Esophagus muscularis mucosa (tissue), 4 donors: ENCODE results near the gene VWA5B2. TPM values are rescaled to one million over a fixed set of nuclear protein-coding genes. Genes with fewer than 3 reads are reported as not detected.

Experiments used
- DNase-seq: peaks from one replicate; pipeline ENCODE4 v3.0.0-alpha.2; 2017; ENCODE audit errors: extremely low spot score
- H3K27ac ChIP-seq, 4 donors: fragments of 200-600 bp; sonication (generic); replicated peaks in 1 of 4; 1 replicate in 3 of 4; 2 replicates in 1 of 4; pipeline ENCODE4 v1.5.1; 2016 to 2019; ENCODE audit warnings: mild to moderate bottlenecking in 1 of 4
- H3K27me3 ChIP-seq, 4 donors: fragments of 200-600 bp; sonication (generic); one replicate each; pipeline versions ENCODE4 v1.5.1 to v1.6.0; 2016 to 2019
- H3K36me3 ChIP-seq, 4 donors: fragments of 200-600 bp; sonication (generic); one replicate each; pipeline ENCODE4 v1.5.1; 2016 to 2019
- H3K4me1 ChIP-seq, 4 donors: fragments of 200-600 bp; sonication (generic); one replicate each; pipeline ENCODE4 v1.5.1; 2016 to 2019
- H3K4me3 ChIP-seq, 4 donors: fragments of 200-600 bp; sonication (generic); 1 replicate in 2 of 4; 2 replicates in 2 of 4; pipeline ENCODE4 v1.5.1; 2016 to 2019; ENCODE audit warnings: mild to moderate bottlenecking in 4 of 4, moderate library complexity in 1 of 4
- H3K9me3 ChIP-seq, 4 donors: fragments of 200-600 bp; sonication (generic); 1 replicate in 3 of 4; 2 replicates in 1 of 4; pipeline ENCODE4 v1.5.1; 2016 to 2019
- EP300 ChIP-seq: sonication (generic); formaldehyde crosslinking; IDR thresholded peaks from one replicate; pipeline ENCODE4 v1.6.1; 2017; ENCODE audit warnings: antibody characterized with exemption
- POLR2A ChIP-seq: fragments of 450-650 bp; IDR thresholded peaks from one replicate; pipeline ENCODE4 v1.6.1; 2017; ENCODE audit warnings: antibody characterized with exemption, moderate library complexity, mild to moderate bottlenecking, low read depth
- POLR2AphosphoS5 ChIP-seq, 2 donors: sonication (generic); formaldehyde crosslinking; IDR thresholded peaks; one replicate each; pipeline ENCODE4 v1.6.1; 2017; ENCODE audit warnings: antibody characterized with exemption in 2 of 2
- WGBS: methylation state at CpG from one replicate; pipeline ENCODE4 v1.1.5; 2018; 5-methylcytosine and 5-hydroxymethylcytosine counted together
- intact Hi-C: fragments of 100-400 bp; cut with DNase I; formaldehyde crosslinking; loops from one replicate; pipeline ENCODE4 v1.15.1; 2023
- total RNA-seq, 4 donors: library from RNA; depleted of rRNA; stranded (reverse); fragments of >200 nt; gene quantifications; one replicate each; pipeline versions ENCODE4 v1.1.0 to v1.2.1, GENCODE V29; 2016
- TF ChIP-seq, protein P1 (sequence below), 3 experiments: fragments of 200-600 bp in 2 of 3; fragments of 450-650 bp in 1 of 3; sonication (generic) in 2 of 3; IDR thresholded peaks; one replicate each; pipeline ENCODE4 v1.5.1; 2017 to 2019; ENCODE audit warnings: antibody characterized with exemption in 3 of 3, mild to moderate bottlenecking in 2 of 3, moderate library complexity in 1 of 3

The VWA5B2 gene
- total RNA-seq, 4 donors from 2014 or later = 0.17 to 0.33 (median 0.32) TPM; not detected in 1

- Histone ChIP-seq H3K27ac (no peak overlapping the region), H3K36me3 (peaks cover 0 to 2% (median 0%) of the 10 kb centered on the region in 4 donors), H3K4me3 (no peak overlapping the region), H3K9me3 (no peaks in the 10 kb centered on the region), H3K4me1 (peaks cover 4 to 6% (median 5%) of the 10 kb centered on the region in 4 donors), H3K27me3 (peaks cover 0 to 81% (median 5%) of the 10 kb centered on the region in 4 donors)
- TF ChIP-seq, protein P1, sequence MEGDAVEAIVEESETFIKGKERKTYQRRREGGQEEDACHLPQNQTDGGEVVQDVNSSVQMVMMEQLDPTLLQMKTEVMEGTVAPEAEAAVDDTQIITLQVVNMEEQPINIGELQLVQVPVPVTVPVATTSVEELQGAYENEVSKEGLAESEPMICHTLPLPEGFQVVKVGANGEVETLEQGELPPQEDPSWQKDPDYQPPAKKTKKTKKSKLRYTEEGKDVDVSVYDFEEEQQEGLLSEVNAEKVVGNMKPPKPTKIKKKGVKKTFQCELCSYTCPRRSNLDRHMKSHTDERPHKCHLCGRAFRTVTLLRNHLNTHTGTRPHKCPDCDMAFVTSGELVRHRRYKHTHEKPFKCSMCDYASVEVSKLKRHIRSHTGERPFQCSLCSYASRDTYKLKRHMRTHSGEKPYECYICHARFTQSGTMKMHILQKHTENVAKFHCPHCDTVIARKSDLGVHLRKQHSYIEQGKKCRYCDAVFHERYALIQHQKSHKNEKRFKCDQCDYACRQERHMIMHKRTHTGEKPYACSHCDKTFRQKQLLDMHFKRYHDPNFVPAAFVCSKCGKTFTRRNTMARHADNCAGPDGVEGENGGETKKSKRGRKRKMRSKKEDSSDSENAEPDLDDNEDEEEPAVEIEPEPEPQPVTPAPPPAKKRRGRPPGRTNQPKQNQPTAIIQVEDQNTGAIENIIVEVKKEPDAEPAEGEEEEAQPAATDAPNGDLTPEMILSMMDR (IDR thresholded peaks at IDR 0.05) = no peak
- TF ChIP-seq POLR2A (no peak), POLR2AphosphoS5 (IDR thresholded peaks at IDR 0.05) (no peak), EP300 (no peak)
- 92% methylated on average over 2 of the region's 3 CpGs for WGBS
- intact Hi-C loops = no loop called here
- no peak for DNase-seq
These were observed 7.3 kb downstream of the VWA5B2 start for GRCh38 chr3:184236636-184237035.

DNA sequence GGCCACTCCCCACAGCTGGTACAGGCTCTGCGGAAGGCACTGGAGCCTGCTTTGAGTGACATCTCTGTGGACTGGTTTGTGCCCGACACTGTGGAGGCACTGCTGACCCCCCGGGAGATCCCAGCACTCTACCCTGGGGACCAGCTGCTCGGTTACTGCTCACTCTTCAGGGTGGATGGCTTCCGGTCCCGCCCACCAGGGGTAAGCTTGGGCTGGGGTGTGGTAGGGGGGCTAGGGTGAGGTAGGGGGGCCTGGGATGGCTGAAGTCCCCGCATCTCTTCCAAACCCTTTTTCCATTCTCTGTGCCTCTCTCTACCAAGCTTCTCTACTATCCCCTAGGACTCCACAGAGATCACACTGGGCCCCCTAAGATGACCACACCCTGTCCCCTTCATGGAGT, 7.8 kb downstream of the VWA5B2 start:
- H3K4me3 ChIP-seq = no peak overlapping the region
- H3K27me3 ChIP-seq = peaks cover 0 to 77% (median 2%) of the 10 kb centered on the region in 4 donors
- peaks cover 0 to 8% (median 3%) of the 10 kb centered on the region in 4 donors for H3K36me3 ChIP-seq
- H3K4me1 ChIP-seq = peaks cover 6 to 10% (median 9%) of the 10 kb centered on the region in 4 donors
- DNase-seq = no peak
- intact Hi-C loops = no loop called here
- no peaks in the 10 kb centered on the region for H3K9me3 ChIP-seq
- TF ChIP-seq EP300 = no peak
- TF ChIP-seq POLR2AphosphoS5 (IDR thresholded peaks at IDR 0.05) = no peak
- TF ChIP-seq, protein P1 (IDR thresholded peaks at IDR 0.05) = no peak
- no peak for TF ChIP-seq POLR2A
- WGBS = 74% methylated on average over 7 of the region's 7 CpGs
- H3K27ac ChIP-seq = no peak overlapping the region

DNA sequence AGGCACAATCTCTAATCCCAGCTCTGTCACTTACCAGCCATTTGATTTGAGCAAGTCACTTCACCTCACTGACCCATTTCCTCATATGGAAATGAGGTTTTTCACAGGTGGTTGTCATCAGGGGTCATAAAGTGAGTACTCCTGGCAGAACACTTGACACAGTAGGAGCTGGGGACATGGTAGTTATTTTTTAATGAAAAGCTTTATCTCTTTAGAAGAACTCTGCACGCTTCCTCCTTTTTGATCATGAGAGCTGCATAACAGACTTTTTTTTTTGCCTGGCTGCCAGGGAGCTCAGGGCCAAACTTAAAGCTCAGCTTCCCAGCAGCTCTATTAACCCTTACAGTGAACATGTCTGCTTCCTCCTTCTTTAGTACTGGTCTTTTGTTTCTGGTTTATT, 8.4 kb downstream of the VWA5B2 start:
- Histone ChIP-seq H3K4me3 (no peak overlapping the region), H3K9me3 (no peaks in the 10 kb centered on the region), H3K36me3 (peaks cover 0 to 14% (median 9%) of the 10 kb centered on the region in 4 donors), H3K27me3 (peaks cover 0 to 71% (median 2%) of the 10 kb centered on the region in 4 donors), H3K27ac (no peak overlapping the region), H3K4me1 (peaks cover 6 to 10% (median 9%) of the 10 kb centered on the region in 4 donors)
- no peak for DNase-seq
- WGBS = 73% methylated on average over 1 of the region's 1 CpG
- TF ChIP-seq POLR2A (no peak), EP300 (no peak), POLR2AphosphoS5 (IDR thresholded peaks at IDR 0.05) (no peak)
- TF ChIP-seq, protein P1 (IDR thresholded peaks at IDR 0.05) = no peak
- intact Hi-C loops = no loop called here

DNA sequence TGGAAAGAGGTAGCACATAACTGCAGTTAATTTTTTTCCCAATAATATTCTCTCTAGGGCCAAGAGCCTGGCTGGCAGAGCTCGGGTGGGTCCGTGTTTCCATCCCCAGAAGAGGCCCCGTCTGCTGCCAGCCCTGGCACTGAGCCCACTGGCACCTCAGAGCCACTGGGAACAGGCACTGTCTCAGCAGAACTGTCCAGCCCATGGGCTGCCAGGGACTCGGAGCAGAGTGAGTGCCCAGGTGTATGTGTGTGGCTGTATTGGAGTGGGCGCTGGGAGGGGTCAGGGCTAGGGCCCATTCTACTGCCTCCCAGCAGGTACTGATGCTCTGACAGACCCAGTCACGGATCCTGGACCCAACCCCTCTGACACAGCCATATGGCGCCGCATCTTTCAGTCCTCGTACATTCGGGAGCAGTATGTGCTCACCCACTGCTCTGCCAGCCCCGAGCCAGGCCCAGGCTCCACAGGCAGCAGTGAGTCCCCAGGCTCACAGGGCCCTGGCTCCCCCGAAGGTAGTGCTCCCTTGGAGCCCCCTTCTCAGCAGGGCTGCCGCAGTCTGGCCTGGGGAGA, 8.9 kb downstream of the VWA5B2 start:
- H3K36me3 ChIP-seq = peaks cover 2 to 19% (median 14%) of the 10 kb centered on the region in 4 donors
- TF ChIP-seq, protein P1 (IDR thresholded peaks at IDR 0.05) = no peak
- TF ChIP-seq EP300 = no peak
- TF ChIP-seq POLR2A = no peak
- no peak for TF ChIP-seq POLR2AphosphoS5 (IDR thresholded peaks at IDR 0.05)
- peaks cover 6 to 10% (median 9%) of the 10 kb centered on the region in 4 donors for H3K4me1 ChIP-seq
- H3K27ac ChIP-seq = no peak overlapping the region
- no peak for DNase-seq
- intact Hi-C loops = no loop called here
- WGBS = 83% methylated on average over 11 of the region's 13 CpGs
- H3K27me3 ChIP-seq = peaks cover 0 to 66% (median 2%) of the 10 kb centered on the region in 4 donors
- no peaks in the 10 kb centered on the region for H3K9me3 ChIP-seq
- no peak overlapping the region for H3K4me3 ChIP-seq

DNA sequence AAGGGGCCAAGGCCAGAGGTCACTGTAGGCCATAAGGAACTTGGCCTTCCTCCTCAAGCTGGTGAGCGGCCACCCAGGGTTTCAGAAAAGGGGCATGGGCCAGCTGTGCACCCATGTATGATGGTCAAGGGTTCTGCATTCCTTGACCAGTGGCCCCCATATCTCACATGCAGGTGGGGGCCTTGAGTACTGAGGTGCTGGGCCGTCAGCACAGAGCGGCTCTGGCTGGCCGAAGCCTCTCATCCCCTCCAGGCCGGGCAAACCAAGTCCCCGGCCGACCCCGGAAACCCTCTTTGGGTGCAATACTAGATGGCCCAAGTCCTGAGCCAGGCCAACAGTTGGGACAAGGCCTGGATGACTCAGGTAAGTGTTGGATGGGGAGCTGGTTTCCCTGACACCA, 9.8 kb downstream of the VWA5B2 start:
- H3K4me3 ChIP-seq = no peak overlapping the region
- peaks cover 0 to 62% (median 2%) of the 10 kb centered on the region in 4 donors for H3K27me3 ChIP-seq
- intact Hi-C loops = no loop called here
- peaks cover 10 to 28% (median 23%) of the 10 kb centered on the region in 4 donors for H3K36me3 ChIP-seq
- TF ChIP-seq, protein P1 (IDR thresholded peaks at IDR 0.05) = no peak
- TF ChIP-seq POLR2A (no peak), POLR2AphosphoS5 (IDR thresholded peaks at IDR 0.05) (no peak), EP300 (no peak)
- peaks cover 6 to 10% (median 9%) of the 10 kb centered on the region in 4 donors for H3K4me1 ChIP-seq
- no peak for DNase-seq
- H3K27ac ChIP-seq = no peak overlapping the region
- 85% methylated on average over 8 of the region's 8 CpGs for WGBS
- no peaks in the 10 kb centered on the region for H3K9me3 ChIP-seq
